Superior temporal gyrus (tissue), 1 donor: ENCODE results near the gene SEZ6L2.

Experiments used
- DNase-seq: peaks from one replicate; pipeline ENCODE4 v3.0.0-alpha.2; 2016; ENCODE audit errors: extremely low spot score

SEZ6L2 gene

GRCh38 chr16:29825145-29826044 is 74.0 kb downstream of the SEZ6L2 start:
- peak; percentile 61 for DNase-seq

GRCh38 chr16:29824589-29825144 is 74.7 kb downstream of the SEZ6L2 start:
- no peak for DNase-seq

GRCh38 chr16:29821643-29822115 is 77.7 kb downstream of the SEZ6L2 start:
- no peak for DNase-seq
